Measurements from ENCODE around the gene PIAS4. TPM values are rescaled to one million over a fixed set of nuclear protein-coding genes. Genes with fewer than 3 reads are reported as not detected.

PIAS4 gene
- total and polyA plus RNA-seq, 9 of the 15 experiments (the other 6 are each of a cell fraction or from before 2014, with no cell fraction given), result 0.27 to 34.9 (median 14.4) TPM

DNA sequence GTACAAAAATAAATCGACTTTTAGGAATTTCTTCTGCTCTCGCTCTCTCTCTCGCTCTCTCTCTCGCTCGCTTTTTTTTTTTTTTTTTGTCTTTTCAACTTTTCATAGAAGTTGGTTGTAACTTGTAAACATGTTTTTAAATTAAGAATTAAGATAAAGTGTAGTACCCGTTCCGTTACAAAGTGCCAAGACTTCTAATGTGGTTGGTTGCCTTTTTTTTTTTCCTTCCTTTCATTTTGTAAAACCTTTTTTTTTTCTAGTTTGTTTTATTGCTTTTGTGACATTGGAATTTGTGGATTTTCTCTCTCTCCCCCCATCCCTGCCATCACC is 38.8 kb downstream of the PIAS4 start:
- H3K27ac ChIP-seq (ENCODE audit: extremely low read depth, low read depth, low read length), result no peak overlapping the region
- BruUV-seq (replicated peaks), result no TSS peak
- no peak for FAIRE-seq

DNA sequence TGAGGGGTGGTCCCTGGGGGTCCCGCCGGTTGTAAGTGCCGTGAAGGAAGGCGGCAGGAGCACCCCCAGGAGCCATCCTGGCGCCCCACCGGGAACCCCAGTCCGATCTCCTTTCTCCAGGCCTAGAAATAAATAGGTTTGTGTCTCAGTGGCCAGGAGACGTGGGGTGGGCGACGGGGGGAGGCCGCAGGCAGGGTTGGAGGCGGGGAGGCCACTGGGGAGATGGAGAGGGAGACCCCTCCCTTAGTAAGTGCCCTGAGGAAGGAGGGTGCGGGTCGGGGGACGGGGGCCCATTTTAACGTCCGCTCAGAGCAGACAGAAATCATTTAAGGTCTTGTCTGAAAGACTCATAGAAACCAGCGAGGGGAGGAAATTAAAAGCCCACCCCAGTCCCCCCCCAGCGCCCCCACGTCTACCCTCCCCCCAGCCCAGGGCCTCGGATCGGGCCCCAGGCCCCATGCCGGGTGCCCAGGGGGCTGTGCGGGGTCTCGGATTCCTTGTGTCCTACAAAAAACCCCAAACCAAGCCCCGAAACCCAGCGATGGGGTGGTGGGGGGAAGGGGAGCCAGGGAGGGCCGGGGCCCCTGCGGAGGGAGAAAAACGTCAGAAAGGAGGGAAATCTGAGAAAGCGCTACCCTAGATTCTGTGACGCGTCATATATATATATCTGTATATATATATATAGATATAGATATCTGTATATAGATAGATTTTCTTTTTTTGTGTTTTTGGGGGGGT is 39.6 kb downstream of the PIAS4 start:
- no TSS peak for BruUV-seq (replicated peaks)
- ChIA-PET CTCF (ENCODE audit: low intra/inter-chr PET ratio) (no interaction called here), POLR2A (no interaction called here)
- Histone ChIP-seq H3K9ac (ENCODE audit: insufficient read depth in 1 of 2, low read depth in 2 of 2, low read length in 2 of 2) (no peak overlapping the region), H2AFZ (ENCODE audit: low read depth, low read length) (no peak overlapping the region), H3K27me3 (ENCODE audit: control insufficient read depth in 2 of 2, insufficient read depth in 2 of 2, low read length in 2 of 2) (no peaks in the 10 kb centered on the region), H4K20me1 (replicated peaks; ENCODE audit: control insufficient read depth, insufficient read depth, low read length) (peaks cover 32% of the 10 kb centered on the region), H3K9me3 (replicated peaks; ENCODE audit: control insufficient read depth, insufficient read depth, low read depth, low read length) (no peaks in the 10 kb centered on the region), H3K36me3 (ENCODE audit: control insufficient read depth, insufficient read depth, low read length) (peaks cover 65% of the 10 kb centered on the region; the same call in 2 of the 3 replicates), H3K27ac (ENCODE audit: extremely low read depth, low read depth, low read length) (no peak overlapping the region), H3K4me3 (no peak overlapping the region), H3K9me1 (ENCODE audit: control insufficient read depth, insufficient read depth, low read length) (no peaks in the 10 kb centered on the region), H3K4me1 (replicated peaks in 1 of 2; ENCODE audit: control insufficient read depth in 2 of 2, insufficient read depth in 2 of 2, low read length in 2 of 2) (peaks cover 0 to 40% of the 10 kb centered on the region in 2 experiments; a peak in 2 of 5 replicates), H3K4me2 (ENCODE audit: insufficient read depth, low read length) (no peak overlapping the region), H3K79me2 (ENCODE audit: control insufficient read depth, insufficient read depth, low read length) (peaks cover 64% of the 10 kb centered on the region)
- DNase-seq (ENCODE audit: extremely low read depth in 1 of 4, low spot score in 3 of 4) (no peak), FAIRE-seq (no peak), ATAC-seq (no peak)
- intact Hi-C loops (cut with micrococcal nuclease) (no loop called here), in situ Hi-C loops (cut with MboI) (no loop called here)
- WGBS (ENCODE audit: insufficient coverage, low coverage, missing lambda C conversion rate), result 95% methylated on average over 10 of the region's 33 CpGs
- TF ChIP-seq, protein P1, sequence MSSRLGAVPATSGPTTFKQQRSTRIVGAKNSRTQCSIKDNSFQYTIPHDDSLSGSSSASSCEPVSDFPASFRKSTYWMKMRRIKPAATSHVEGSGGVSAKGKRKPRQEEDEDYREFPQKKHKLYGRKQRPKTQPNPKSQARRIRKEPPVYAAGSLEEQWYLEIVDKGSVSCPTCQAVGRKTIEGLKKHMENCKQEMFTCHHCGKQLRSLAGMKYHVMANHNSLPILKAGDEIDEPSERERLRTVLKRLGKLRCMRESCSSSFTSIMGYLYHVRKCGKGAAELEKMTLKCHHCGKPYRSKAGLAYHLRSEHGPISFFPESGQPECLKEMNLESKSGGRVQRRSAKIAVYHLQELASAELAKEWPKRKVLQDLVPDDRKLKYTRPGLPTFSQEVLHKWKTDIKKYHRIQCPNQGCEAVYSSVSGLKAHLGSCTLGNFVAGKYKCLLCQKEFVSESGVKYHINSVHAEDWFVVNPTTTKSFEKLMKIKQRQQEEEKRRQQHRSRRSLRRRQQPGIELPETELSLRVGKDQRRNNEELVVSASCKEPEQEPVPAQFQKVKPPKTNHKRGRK (tag; IDR thresholded peaks at IDR 0.05), result no peak
- TF ChIP-seq, protein P2, sequence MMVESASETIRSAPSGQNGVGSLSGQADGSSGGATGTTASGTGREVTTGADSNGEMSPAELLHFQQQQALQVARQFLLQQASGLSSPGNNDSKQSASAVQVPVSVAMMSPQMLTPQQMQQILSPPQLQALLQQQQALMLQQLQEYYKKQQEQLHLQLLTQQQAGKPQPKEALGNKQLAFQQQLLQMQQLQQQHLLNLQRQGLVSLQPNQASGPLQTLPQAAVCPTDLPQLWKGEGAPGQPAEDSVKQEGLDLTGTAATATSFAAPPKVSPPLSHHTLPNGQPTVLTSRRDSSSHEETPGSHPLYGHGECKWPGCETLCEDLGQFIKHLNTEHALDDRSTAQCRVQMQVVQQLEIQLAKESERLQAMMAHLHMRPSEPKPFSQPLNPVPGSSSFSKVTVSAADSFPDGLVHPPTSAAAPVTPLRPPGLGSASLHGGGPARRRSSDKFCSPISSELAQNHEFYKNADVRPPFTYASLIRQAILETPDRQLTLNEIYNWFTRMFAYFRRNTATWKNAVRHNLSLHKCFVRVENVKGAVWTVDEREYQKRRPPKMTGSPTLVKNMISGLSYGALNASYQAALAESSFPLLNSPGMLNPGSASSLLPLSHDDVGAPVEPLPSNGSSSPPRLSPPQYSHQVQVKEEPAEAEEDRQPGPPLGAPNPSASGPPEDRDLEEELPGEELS (CRISPR knock-in tag; IDR thresholded peaks at IDR 0.05; ENCODE audit: borderline replicate concordance), result no peak
- no peak for TF ChIP-seq NCOR1 (IDR thresholded peaks at IDR 0.05)

More for the DNA sequence above, 38.8 kb downstream of the PIAS4 start:
- Histone ChIP-seq H3K27me3 (ENCODE audit: control insufficient read depth in 2 of 2, insufficient read depth in 2 of 2, low read length in 2 of 2) (no peaks in the 10 kb centered on the region), H3K79me2 (ENCODE audit: control insufficient read depth, insufficient read depth, low read length) (peaks cover 56% of the 10 kb centered on the region), H3K9me3 (replicated peaks; ENCODE audit: control insufficient read depth, insufficient read depth, low read depth, low read length) (no peaks in the 10 kb centered on the region), H2AFZ (ENCODE audit: low read depth, low read length) (no peak overlapping the region), H3K4me1 (replicated peaks in 1 of 2; ENCODE audit: control insufficient read depth in 2 of 2, insufficient read depth in 2 of 2, low read length in 2 of 2) (peaks cover 0 to 36% of the 10 kb centered on the region in 2 experiments; a peak in 2 of 5 replicates), H3K36me3 (ENCODE audit: control insufficient read depth, insufficient read depth, low read length) (peaks cover 57% of the 10 kb centered on the region; the same call in 2 of the 3 replicates), H3K9ac (ENCODE audit: insufficient read depth in 1 of 2, low read depth in 2 of 2, low read length in 2 of 2) (no peak overlapping the region), H3K9me1 (ENCODE audit: control insufficient read depth, insufficient read depth, low read length) (no peaks in the 10 kb centered on the region), H4K20me1 (replicated peaks; ENCODE audit: control insufficient read depth, insufficient read depth, low read length) (peaks cover 27% of the 10 kb centered on the region), H3K4me3 (no peak overlapping the region), H3K4me2 (ENCODE audit: insufficient read depth, low read length) (no peak overlapping the region)
- ChIA-PET CTCF (ENCODE audit: low intra/inter-chr PET ratio) (no interaction called here), POLR2A (no interaction called here)
- DNase-seq (ENCODE audit: extremely low read depth in 1 of 4, low spot score in 3 of 4), result no peak
- 100% methylated on average over 1 of the region's 7 CpGs for WGBS (ENCODE audit: insufficient coverage, low coverage, missing lambda C conversion rate)
- ATAC-seq, result no peak
- in situ Hi-C loops (cut with MboI), result no loop called here
- intact Hi-C loops (cut with micrococcal nuclease), result no loop called here
- TF ChIP-seq CBX3 (IDR thresholded peaks at IDR 0.05; ENCODE audit: borderline replicate concordance in 1 of 2, low read length in 2 of 2) (no peak), KAT7 (CRISPR knock-in tag; IDR thresholded peaks at IDR 0.05; ENCODE audit: borderline replicate concordance) (no peak), ZNF263 (CRISPR knock-in tag; IDR thresholded peaks at IDR 0.05; ENCODE audit: borderline replicate concordance) (no peak), DPF2 (IDR thresholded peaks at IDR 0.05) (no peak), CBX2 (IDR thresholded peaks at IDR 0.05; ENCODE audit: insufficient read depth, low read length, poor library complexity, severe bottlenecking) (no peak), LARP7 (IDR thresholded peaks at IDR 0.05) (no peak)
